HepG2 (cell line): ENCODE measurements around the gene TMF1. TPM values are rescaled to one million over a fixed set of nuclear protein-coding genes. Genes with fewer than 3 reads are reported as not detected.

Experiments used
- ATAC-seq: fragments of 200-7000 bp; cut with Tn5 transposase; 3 replicates; pipeline ENCODE4 v1.9.1; 2020; ENCODE audit warnings: mild to moderate bottlenecking, moderate library complexity
- BruUV-seq: library from RNA; stranded (reverse); fragments of 400-500 nt; replicated peaks from 2 replicates; lab custom pipeline; 2021; lab: Mats Ljungman, UMichigan
- CTCF ChIA-PET: fragments of 300-600 bp; formaldehyde crosslinking; extraction: SDS; loops from one replicate; lab custom pipeline; 2021; ENCODE audit warnings: low total read pairs, inconsistent platforms, low intra/inter-chr PET ratio; lab: Yijun Ruan, JAX
- POLR2A ChIA-PET: fragments of 350-600 bp; sonication (Branson Sonifier 250); formaldehyde crosslinking; loops from one replicate; lab custom pipeline; 2020; ENCODE audit warnings: antibody characterized with exemption, inconsistent platforms; lab: Yijun Ruan, JAX
- DNase-seq: peaks from one replicate; pipeline ENCODE4 v3.0.0-alpha.2; 2015; ENCODE audit warnings: low spot score
- FAIRE-seq: peaks from 3 replicates; lab custom pipeline; 2011; peaks lifted over from hg19 to GRCh38; lab: Jason Lieb, UNC
- H2AFZ ChIP-seq: one replicate; pipeline ENCODE4 v1.6.1; 2011; ENCODE audit warnings: low read length, inconsistent platforms
- H3K27ac ChIP-seq: fragments of 300-600 bp; 3 replicates; pipeline ENCODE4 v1.8.0; 2011; ENCODE audit warnings: mixed run types, mild to moderate bottlenecking, mixed read lengths, low read length, inconsistent platforms; ENCODE audit not compliant: insufficient read depth; ENCODE audit errors: extremely low read length
- H3K27me3 ChIP-seq, 2 experiments: fragments of 200-600 bp in 1 of 2; 2 replicates in 1 of 2; 3 replicates in 1 of 2; pipeline versions ENCODE4 v1.6.0 to v1.8.0; 2011; ENCODE audit warnings: low read length in 2 of 2, mild to moderate bottlenecking in 2 of 2, moderate library complexity in 2 of 2, inconsistent platforms in 1 of 2; ENCODE audit not compliant: insufficient read depth in 2 of 2, control insufficient read depth in 1 of 2
- H3K36me3 ChIP-seq, 2 experiments: fragments of 200-600 bp in 1 of 2; replicated peaks in 1 of 2; 2 replicates in 1 of 2; 3 replicates in 1 of 2; pipeline versions ENCODE4 v1.5.1 to v1.8.0; 2011; ENCODE audit warnings: low read length in 2 of 2, inconsistent platforms in 1 of 2; ENCODE audit not compliant: insufficient read depth in 2 of 2, control insufficient read depth in 1 of 2
- H3K4me1 ChIP-seq: 2 replicates; pipeline ENCODE4 v1.5.1; 2012; ENCODE audit warnings: low read length, inconsistent platforms; ENCODE audit not compliant: insufficient read depth
- H3K4me2 ChIP-seq: 2 replicates; pipeline ENCODE4 v1.6.0; 2011; ENCODE audit warnings: low read depth, low read length, inconsistent platforms
- H3K4me3 ChIP-seq, 3 experiments: fragments of 200-600 bp in 1 of 3; sonication (generic), shearing (Covaris generic) in 1 of 3; replicated peaks in 1 of 3; 2 replicates each; pipeline ENCODE4 v1.5.1; 2011 to 2016; ENCODE audit warnings: low read length in 3 of 3, inconsistent platforms in 2 of 3, low read depth in 2 of 3, mild to moderate bottlenecking in 2 of 3, control low read depth in 1 of 3, mixed read lengths in 1 of 3; ENCODE audit not compliant: insufficient read depth in 1 of 3
- H3K79me2 ChIP-seq: one replicate; pipeline ENCODE4 v1.6.1; 2011; ENCODE audit warnings: low read length, inconsistent platforms; ENCODE audit not compliant: insufficient read depth
- H3K9ac ChIP-seq: 2 replicates; pipeline ENCODE4 v1.6.0; 2011; ENCODE audit warnings: mild to moderate bottlenecking, low read depth, low read length, inconsistent platforms; ENCODE audit not compliant: insufficient read depth
- H3K9me3 ChIP-seq: 2 replicates; pipeline ENCODE4 v1.5.1; 2012; ENCODE audit warnings: mild to moderate bottlenecking, low read length
- H4K20me1 ChIP-seq: 2 replicates; pipeline ENCODE4 v1.6.0; 2011; ENCODE audit warnings: inconsistent platforms, mild to moderate bottlenecking, low read length, moderate library complexity; ENCODE audit not compliant: insufficient read depth
- ARNT ChIP-seq: fragments of 450-650 bp; IDR thresholded peaks from 2 replicates; pipeline ENCODE4 v1.6.1; 2017
- CBX5 ChIP-seq: sonication (generic); formaldehyde crosslinking; IDR thresholded peaks from 2 replicates; pipeline ENCODE4 v1.4.0; 2020; ENCODE audit warnings: missing genetic modification reagents, borderline replicate concordance
- EHMT2 ChIP-seq: fragments of 200-600 bp; sonication (generic); IDR thresholded peaks from 2 replicates; pipeline ENCODE4 v1.7.0; 2017; ENCODE audit warnings: antibody characterized with exemption, low read depth, low read length, borderline replicate concordance
- GATA4 ChIP-seq: sonication (generic); IDR thresholded peaks from 2 replicates; pipeline ENCODE4 v1.6.1; 2016; ENCODE audit warnings: antibody characterized with exemption, low read depth, borderline replicate concordance
- GATAD1 ChIP-seq: IDR thresholded peaks from 2 replicates; pipeline ENCODE4 v1.6.1; 2016; ENCODE audit warnings: missing genetic modification reagents, missing compliant biosample characterization
- HDAC1 ChIP-seq: sonication (generic); formaldehyde crosslinking; IDR thresholded peaks from 2 replicates; pipeline ENCODE4 v1.5.1; 2020; ENCODE audit warnings: mild to moderate bottlenecking, missing genetic modification reagents
- HES4 ChIP-seq: sonication (generic); formaldehyde crosslinking; IDR thresholded peaks from 2 replicates; pipeline ENCODE4 v1.9.0; 2021; ENCODE audit warnings: mild to moderate bottlenecking, missing genetic modification reagents, borderline replicate concordance
- MYC ChIP-seq: sonication (generic); formaldehyde crosslinking; IDR thresholded peaks from 2 replicates; pipeline ENCODE4 v1.9.0; 2021; ENCODE audit warnings: missing genetic modification reagents, borderline replicate concordance
- PHF21A ChIP-seq: sonication (generic); formaldehyde crosslinking; IDR thresholded peaks from 2 replicates; pipeline ENCODE4 v1.5.0; 2020; ENCODE audit warnings: mild to moderate bottlenecking, missing genetic modification reagents
- POLR2G ChIP-seq: fragments of 200-400 bp; formaldehyde crosslinking; IDR thresholded peaks from 2 replicates; pipeline ENCODE4 v1.6.1; 2018; ENCODE audit warnings: mild to moderate bottlenecking, low read depth, low read length, moderate library complexity
- ZNF556 ChIP-seq: sonication (generic); formaldehyde crosslinking; IDR thresholded peaks from 2 replicates; pipeline ENCODE4 v1.4.0; 2020; ENCODE audit warnings: mild to moderate bottlenecking, missing genetic modification reagents, borderline replicate concordance
- ZNF660 ChIP-seq: sonication (generic); formaldehyde crosslinking; IDR thresholded peaks from 2 replicates; pipeline ENCODE4 v1.5.1; 2020; ENCODE audit warnings: mild to moderate bottlenecking, low read depth, missing genetic modification reagents, borderline replicate concordance
- ZSCAN30 ChIP-seq: sonication (generic); formaldehyde crosslinking; IDR thresholded peaks from 2 replicates; pipeline ENCODE4 v1.5.0; 2020; ENCODE audit warnings: mild to moderate bottlenecking, missing genetic modification reagents
- WGBS: methylation state at CpG from one replicate; pipeline ENCODE4 v1.1.6; 2017; ENCODE audit warnings: low lambda C conversion rate; 5-methylcytosine and 5-hydroxymethylcytosine counted together
- in situ Hi-C: cut with HindIII; loops from 2 replicates; pipeline ENCODE4 v1.10.0; 2017; ENCODE audit warnings: low pct_unique_long_range_greater_than_20kb; ENCODE audit not compliant: extremely low pct_ligation_motif_present
- intact Hi-C: fragments of 100-400 bp; cut with micrococcal nuclease; formaldehyde crosslinking; loops from one replicate; pipeline ENCODE4 v1.10.0; 2022; ENCODE audit not compliant: unreplicated experiment
- polyA plus RNA-seq, 8 experiments: library from polyadenylated mRNA; depleted of rRNA in 3 of 8; stranded (reverse) in 7 of 8; unstranded in 1 of 8; fragments of >200 nt; fragmentation: Illumina TruSeq in 4 of 8; extraction: Trizol in 4 of 8; gene quantifications; 2 replicates each; pipeline versions ENCODE4 v1.2.1 to v1.2.3, GENCODE V29; 2011 to 2016; ENCODE audit warnings: low read depth in 4 of 8, missing spikeins in 1 of 8, mixed read lengths in 1 of 8; ENCODE audit not compliant: insufficient read depth in 1 of 8
- total RNA-seq, 5 experiments: library from RNA; depleted of rRNA; stranded (reverse); fragments of >200 nt; fragmentation: Illumina TruSeq; extraction: Trizol; gene quantifications; 2 replicates each; pipeline ENCODE4 v1.2.3, GENCODE V29; 2016; ENCODE audit warnings: low read depth in 1 of 5
- TF ChIP-seq, protein P1 (sequence below): sonication (generic); formaldehyde crosslinking; IDR thresholded peaks from 2 replicates; pipeline ENCODE4 v1.4.0; 2020; ENCODE audit warnings: missing genetic modification reagents
- TF ChIP-seq, protein P2 (sequence below): sonication (generic); formaldehyde crosslinking; IDR thresholded peaks from 2 replicates; pipeline ENCODE4 v1.5.0; 2020; ENCODE audit warnings: mild to moderate bottlenecking, missing genetic modification reagents, borderline replicate concordance
- TF ChIP-seq, protein P3 (sequence below): sonication (generic); formaldehyde crosslinking; IDR thresholded peaks from 2 replicates; pipeline ENCODE4 v1.8.1; 2023; ENCODE audit warnings: missing genetic modification reagents, mild to moderate bottlenecking, borderline replicate concordance

The TMF1 gene
- total and polyA plus RNA-seq, 2 of the 13 experiments (the other 11 are each of a cell fraction or from before 2014, with no cell fraction given), result 12.1 to 38.4 TPM

DNA sequence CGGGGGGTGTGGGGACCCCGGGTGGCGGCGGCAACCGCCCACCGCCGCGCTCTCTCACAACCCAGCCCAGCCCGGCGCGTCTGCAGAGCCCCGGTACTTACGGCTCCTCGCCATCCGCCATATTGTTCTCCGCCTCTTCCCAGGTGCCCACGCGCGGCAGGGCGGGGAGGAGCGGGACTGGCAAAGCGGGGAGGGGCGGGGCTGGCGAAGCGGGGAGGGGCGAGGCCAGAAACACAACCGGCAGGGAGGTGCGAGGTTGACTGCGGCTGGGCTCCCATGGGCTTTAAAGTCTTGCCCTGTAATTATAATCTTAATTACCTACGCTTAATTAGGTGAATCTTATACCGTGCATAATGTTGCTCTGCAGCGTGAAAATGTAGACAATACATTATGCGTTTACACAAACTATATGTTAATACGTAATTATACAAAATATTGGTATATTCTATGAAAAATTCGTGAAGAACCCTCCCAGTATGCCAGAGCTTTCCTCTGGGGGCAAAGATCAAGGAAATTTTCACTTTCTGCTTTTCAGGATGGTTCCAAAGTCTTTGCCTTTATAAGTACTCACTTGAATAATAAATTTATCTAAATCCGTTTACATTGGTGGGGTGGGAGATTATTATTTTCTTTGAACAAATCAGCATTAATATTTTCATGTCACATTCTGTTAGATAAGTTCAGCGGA, 28.2 kb upstream of the TMF1 start, which contains the start of gene UBA3:
UBA3 (minus strand) TSS at position 133 of the 688 bp plus-strand sequence; CDS start at position 121, 12 bp downstream.
- DNase-seq (peak; percentile 76), ATAC-seq (peak; percentile 87), FAIRE-seq (no peak)
- Histone ChIP-seq H3K27ac (peak within 1 kb of the TSS; percentile 63), H3K4me1 (peaks cover 53% of the 10 kb centered on the region), H3K4me3 (peak within 1 kb of the TSS; percentile 61 to 86 (median 71)), H3K4me2 (peak within 1 kb of the TSS; percentile 78), H2AFZ (no peak within 1 kb of the TSS), H3K9ac (peak within 1 kb of the TSS; percentile 86), H3K36me3 (no peaks in the 10 kb centered on the region), H3K79me2 (peaks cover 28% of the 10 kb centered on the region), H3K27me3 (no peaks in the 10 kb centered on the region; a peak in 1 of 5 replicates), H3K9me3 (no peaks in the 10 kb centered on the region), H4K20me1 (no peaks in the 10 kb centered on the region)
- ChIA-PET CTCF (no interaction called here), POLR2A (interaction anchor here (1.0 to 1.2 kb wide), 2 partner anchors 67 to 120 kb away, joined by 3 to 6 read pairs; partner anchors contain the start of gene EOGT)
- WGBS, result 7% methylated on average over 18 of the region's 37 CpGs
- no TSS peak for BruUV-seq
- intact Hi-C loops (loop anchor here (1.0 kb wide), 1 partner anchor 28 kb away; the partner anchor contains the start of gene TMF1), in situ Hi-C loops (no loop called here)
- TF ChIP-seq ZNF556 (CRISPR knock-in tag) (no peak), GATAD1 (CRISPR knock-in tag) (peak; percentile 69; the same call in 1 of the 2 replicates), ZNF660 (CRISPR knock-in tag) (no peak), POLR2G (peak; percentile 73), ZSCAN30 (CRISPR knock-in tag) (no peak), HES4 (CRISPR knock-in tag) (no peak), PHF21A (CRISPR knock-in tag) (no peak), HDAC1 (CRISPR knock-in tag) (peak; percentile 39; the same call in 1 of the 2 replicates), GATA4 (0 out of 2 replicates have a peak, but pooled peaks have one; percentile 31), EHMT2 (no peak), ARNT (no peak), MYC (CRISPR knock-in tag) (peak; percentile 59; the same call in 1 of the 2 replicates), CBX5 (CRISPR knock-in tag) (no peak)
- TF ChIP-seq, protein P1, sequence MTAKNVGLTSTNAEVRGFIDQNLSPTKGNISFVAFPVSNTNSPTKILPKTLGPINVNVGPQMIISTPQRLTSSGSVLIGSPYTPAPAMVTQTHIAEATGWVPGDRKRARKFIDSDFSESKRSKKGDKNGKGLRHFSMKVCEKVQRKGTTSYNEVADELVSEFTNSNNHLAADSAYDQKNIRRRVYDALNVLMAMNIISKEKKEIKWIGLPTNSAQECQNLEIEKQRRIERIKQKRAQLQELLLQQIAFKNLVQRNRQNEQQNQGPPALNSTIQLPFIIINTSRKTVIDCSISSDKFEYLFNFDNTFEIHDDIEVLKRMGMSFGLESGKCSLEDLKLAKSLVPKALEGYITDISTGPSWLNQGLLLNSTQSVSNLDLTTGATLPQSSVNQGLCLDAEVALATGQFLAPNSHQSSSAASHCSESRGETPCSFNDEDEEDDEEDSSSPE (CRISPR knock-in tag), result peak; percentile 63
- TF ChIP-seq, protein P2, sequence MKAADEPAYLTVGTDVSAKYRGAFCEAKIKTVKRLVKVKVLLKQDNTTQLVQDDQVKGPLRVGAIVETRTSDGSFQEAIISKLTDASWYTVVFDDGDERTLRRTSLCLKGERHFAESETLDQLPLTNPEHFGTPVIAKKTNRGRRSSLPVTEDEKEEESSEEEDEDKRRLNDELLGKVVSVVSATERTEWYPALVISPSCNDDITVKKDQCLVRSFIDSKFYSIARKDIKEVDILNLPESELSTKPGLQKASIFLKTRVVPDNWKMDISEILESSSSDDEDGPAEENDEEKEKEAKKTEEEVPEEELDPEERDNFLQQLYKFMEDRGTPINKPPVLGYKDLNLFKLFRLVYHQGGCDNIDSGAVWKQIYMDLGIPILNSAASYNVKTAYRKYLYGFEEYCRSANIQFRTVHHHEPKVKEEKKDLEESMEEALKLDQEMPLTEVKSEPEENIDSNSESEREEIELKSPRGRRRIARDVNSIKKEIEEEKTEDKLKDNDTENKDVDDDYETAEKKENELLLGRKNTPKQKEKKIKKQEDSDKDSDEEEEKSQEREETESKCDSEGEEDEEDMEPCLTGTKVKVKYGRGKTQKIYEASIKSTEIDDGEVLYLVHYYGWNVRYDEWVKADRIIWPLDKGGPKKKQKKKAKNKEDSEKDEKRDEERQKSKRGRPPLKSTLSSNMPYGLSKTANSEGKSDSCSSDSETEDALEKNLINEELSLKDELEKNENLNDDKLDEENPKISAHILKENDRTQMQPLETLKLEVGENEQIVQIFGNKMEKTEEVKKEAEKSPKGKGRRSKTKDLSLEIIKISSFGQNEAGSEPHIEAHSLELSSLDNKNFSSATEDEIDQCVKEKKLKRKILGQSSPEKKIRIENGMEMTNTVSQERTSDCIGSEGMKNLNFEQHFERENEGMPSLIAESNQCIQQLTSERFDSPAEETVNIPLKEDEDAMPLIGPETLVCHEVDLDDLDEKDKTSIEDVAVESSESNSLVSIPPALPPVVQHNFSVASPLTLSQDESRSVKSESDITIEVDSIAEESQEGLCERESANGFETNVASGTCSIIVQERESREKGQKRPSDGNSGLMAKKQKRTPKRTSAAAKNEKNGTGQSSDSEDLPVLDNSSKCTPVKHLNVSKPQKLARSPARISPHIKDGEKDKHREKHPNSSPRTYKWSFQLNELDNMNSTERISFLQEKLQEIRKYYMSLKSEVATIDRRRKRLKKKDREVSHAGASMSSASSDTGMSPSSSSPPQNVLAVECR, result no peak
- TF ChIP-seq, protein P3, sequence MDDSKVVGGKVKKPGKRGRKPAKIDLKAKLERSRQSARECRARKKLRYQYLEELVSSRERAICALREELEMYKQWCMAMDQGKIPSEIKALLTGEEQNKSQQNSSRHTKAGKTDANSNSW (CRISPR knock-in tag), result no peak
